ENCODE measurements around the gene RGL4. TPM values are rescaled to one million over a fixed set of nuclear protein-coding genes. Genes with fewer than 3 reads are reported as not detected.
"Not testable (repeated sequence)": the region's sequence is repeated elsewhere in the genome, so short reads cannot be mapped to it uniquely, and the experiment has no call there.

Gene RGL4
- total RNA-seq, 2 experiments from 2014 or later: 34.0 to 38.5 TPM

- POLR2A ChIA-PET; CTCF ChIA-PET; H3K27me3 Mint-ChIP-seq (ENCODE audit: low read depth); H3K4me3 Mint-ChIP-seq; DNase-seq; H3K36me3 Mint-ChIP-seq (ENCODE audit: low read depth); H3K9me3 Mint-ChIP-seq (ENCODE audit: insufficient read depth): not testable (repeated sequence)
- peak overlapping the region; percentile 41 for H3K27ac Mint-ChIP-seq
- H3K4me1 Mint-ChIP-seq (ENCODE audit: low read depth): peaks cover 38% of the 10 kb centered on the region
- ATAC-seq: peak; percentile 67
These were observed 18.3 kb upstream of the RGL4 start for GRCh38 chr22:23672307-23673049.

GRCh38 chr22:23673050-23673620 lies 17.7 kb upstream of the RGL4 start:
- ChIA-PET POLR2A (no interaction called here), CTCF (no interaction called here)
- no peak for ATAC-seq
- DNase-seq: no peak
- H3K4me1 Mint-ChIP-seq (ENCODE audit: low read depth): peaks cover 43% of the 10 kb centered on the region
- H3K27me3 Mint-ChIP-seq (ENCODE audit: low read depth): no peaks in the 10 kb centered on the region
- no peak overlapping the region for H3K4me3 Mint-ChIP-seq
- H3K27ac Mint-ChIP-seq: peak overlapping the region; percentile 11
- no peaks in the 10 kb centered on the region for H3K9me3 Mint-ChIP-seq (ENCODE audit: insufficient read depth)
- peaks cover 3% of the 10 kb centered on the region for H3K36me3 Mint-ChIP-seq (ENCODE audit: low read depth)

GRCh38 chr22:23673826-23674690 lies 16.8 kb upstream of the RGL4 start:
- Mint-ChIP-seq H3K27ac (no peak overlapping the region), H3K27me3 (ENCODE audit: low read depth) (no peaks in the 10 kb centered on the region), H3K9me3 (ENCODE audit: insufficient read depth) (no peaks in the 10 kb centered on the region), H3K36me3 (ENCODE audit: low read depth) (peaks cover 1% of the 10 kb centered on the region), H3K4me1 (ENCODE audit: low read depth) (peaks cover 44% of the 10 kb centered on the region), H3K4me3 (no peak overlapping the region)
- ChIA-PET POLR2A (no interaction called here), CTCF (no interaction called here)
- ATAC-seq: no peak
- DNase-seq: no peak

- H3K4me1 Mint-ChIP-seq (ENCODE audit: low read depth): peaks cover 44% of the 10 kb centered on the region
- H3K36me3 Mint-ChIP-seq (ENCODE audit: low read depth); H3K27me3 Mint-ChIP-seq (ENCODE audit: low read depth); H3K27ac Mint-ChIP-seq; H3K9me3 Mint-ChIP-seq (ENCODE audit: insufficient read depth); CTCF ChIA-PET; H3K4me3 Mint-ChIP-seq; DNase-seq; ATAC-seq: not testable (repeated sequence)
- POLR2A ChIA-PET: interaction anchor here (1.2 kb wide), 1 partner anchor 12 kb away, joined by 3 read pairs; no protein-coding TSS in a partner anchor
These were observed 15.8 kb upstream of the RGL4 start for GRCh38 chr22:23674886-23675501.

- DNase-seq (peak; percentile 45), ATAC-seq (no peak)
- Mint-ChIP-seq H3K4me3 (no peak overlapping the region), H3K9me3 (ENCODE audit: insufficient read depth) (no peaks in the 10 kb centered on the region), H3K4me1 (ENCODE audit: low read depth) (peaks cover 51% of the 10 kb centered on the region), H3K27me3 (ENCODE audit: low read depth) (no peaks in the 10 kb centered on the region), H3K36me3 (ENCODE audit: low read depth) (no peaks in the 10 kb centered on the region), H3K27ac (peak overlapping the region; percentile 61)
- ChIA-PET CTCF (no interaction called here), POLR2A (interaction anchor here (1.2 kb wide), 1 partner anchor 11 kb away, joined by 3 read pairs; no protein-coding TSS in a partner anchor)
These were observed 15.1 kb upstream of the RGL4 start for GRCh38 chr22:23675502-23676415.

- H3K9me3 Mint-ChIP-seq (ENCODE audit: insufficient read depth); H3K4me3 Mint-ChIP-seq; H3K27me3 Mint-ChIP-seq (ENCODE audit: low read depth); H3K36me3 Mint-ChIP-seq (ENCODE audit: low read depth); POLR2A ChIA-PET; DNase-seq; ATAC-seq; CTCF ChIA-PET: not testable (repeated sequence)
- peak overlapping the region; percentile 72 for H3K27ac Mint-ChIP-seq
- H3K4me1 Mint-ChIP-seq (ENCODE audit: low read depth): peaks cover 54% of the 10 kb centered on the region
These were observed 13.7 kb upstream of the RGL4 start for GRCh38 chr22:23676841-23677700.

- Mint-ChIP-seq H3K36me3 (ENCODE audit: low read depth) (peaks cover 4% of the 10 kb centered on the region), H3K9me3 (ENCODE audit: insufficient read depth) (no peaks in the 10 kb centered on the region), H3K27ac (peak overlapping the region; percentile 72), H3K27me3 (ENCODE audit: low read depth) (no peaks in the 10 kb centered on the region), H3K4me1 (ENCODE audit: low read depth) (peaks cover 52% of the 10 kb centered on the region), H3K4me3 (no peak overlapping the region)
- DNase-seq (no peak), ATAC-seq (no peak)
- CTCF ChIA-PET: no interaction called here
- POLR2A ChIA-PET: no interaction called here
These were observed 13.2 kb upstream of the RGL4 start for GRCh38 chr22:23677701-23677995.

- Mint-ChIP-seq H3K36me3 (ENCODE audit: low read depth) (peaks cover 4% of the 10 kb centered on the region), H3K4me1 (ENCODE audit: low read depth) (peaks cover 52% of the 10 kb centered on the region), H3K27ac (peak overlapping the region; percentile 11), H3K27me3 (ENCODE audit: low read depth) (no peaks in the 10 kb centered on the region), H3K9me3 (ENCODE audit: insufficient read depth) (no peaks in the 10 kb centered on the region), H3K4me3 (no peak overlapping the region)
- ATAC-seq (no peak), DNase-seq (no peak)
- CTCF ChIA-PET: no interaction called here
- POLR2A ChIA-PET: no interaction called here
These were observed 12.7 kb upstream of the RGL4 start for GRCh38 chr22:23678133-23678532.

DNA sequence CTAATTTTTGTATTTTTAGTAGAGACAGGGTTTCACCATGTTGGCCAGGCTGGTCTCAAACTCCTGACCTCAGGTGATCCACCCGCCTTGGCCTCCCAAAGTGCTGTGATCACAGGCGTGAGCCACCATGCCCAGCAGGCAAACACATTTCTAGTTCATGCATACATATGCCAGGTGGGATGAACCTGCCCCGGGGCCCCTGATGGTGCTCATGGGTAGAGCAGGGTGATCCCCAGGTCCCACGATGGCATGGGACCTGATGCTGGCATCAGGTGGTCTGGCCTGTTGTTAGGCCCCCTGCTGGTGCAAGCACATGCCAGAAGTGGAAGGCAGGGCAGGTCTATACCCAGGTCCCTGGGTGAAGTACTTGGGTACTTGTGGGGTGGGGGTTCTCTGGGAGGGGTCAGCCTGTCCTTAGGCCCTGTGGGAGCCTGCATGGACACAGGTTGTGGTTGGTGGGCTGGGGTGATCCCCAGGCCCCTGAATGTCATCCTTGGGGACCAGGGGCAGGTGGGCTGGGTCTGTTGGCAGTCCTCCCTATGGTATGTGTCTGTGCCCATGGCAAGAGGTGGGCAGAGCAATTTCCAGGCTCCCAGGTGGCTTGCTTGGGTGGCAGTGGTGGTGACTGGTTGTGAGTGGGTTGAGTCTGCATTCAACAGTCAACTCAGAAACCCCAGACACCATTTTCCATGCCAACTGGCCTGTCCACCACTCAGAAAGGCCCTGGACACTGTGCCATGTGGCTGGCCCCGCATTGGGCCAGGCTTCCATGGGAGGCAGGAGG lies 9.6 kb upstream of the RGL4 start:
- ChIA-PET POLR2A (no interaction called here), CTCF (no interaction called here)
- Mint-ChIP-seq H3K36me3 (ENCODE audit: low read depth) (peaks cover 4% of the 10 kb centered on the region), H3K4me3 (no peak overlapping the region), H3K9me3 (ENCODE audit: insufficient read depth) (no peaks in the 10 kb centered on the region), H3K27ac (no peak overlapping the region), H3K4me1 (ENCODE audit: low read depth) (peaks cover 32% of the 10 kb centered on the region), H3K27me3 (ENCODE audit: low read depth) (no peaks in the 10 kb centered on the region)
- no peak for DNase-seq
- no peak for ATAC-seq

- POLR2A ChIA-PET: no interaction called here
- Mint-ChIP-seq H3K4me3 (no peak overlapping the region), H3K4me1 (ENCODE audit: low read depth) (peaks cover 26% of the 10 kb centered on the region), H3K27me3 (ENCODE audit: low read depth) (no peaks in the 10 kb centered on the region), H3K9me3 (ENCODE audit: insufficient read depth) (no peaks in the 10 kb centered on the region), H3K27ac (peak overlapping the region; percentile 12), H3K36me3 (ENCODE audit: low read depth) (peaks cover 4% of the 10 kb centered on the region)
- DNase-seq: no peak
- CTCF ChIA-PET: no interaction called here
- ATAC-seq: no peak
These were observed 8.7 kb upstream of the RGL4 start for GRCh38 chr22:23682077-23682476.

Data from activated CD8-positive, alpha-beta T cell treated with anti-CD3 and anti-CD28 coated beads, Interleukin-2, amount 10 ng/mL, durations not matched to agents 7 days and 5 days (primary cell).